Activated CD8-positive, alpha-beta memory T cell treated with anti-CD3 and anti-CD28 coated beads, Interleukin-2, amount 50 U/mL, for 48 hours (primary cell): ENCODE results near the gene SLC7A6.

Experiments used
- DNase-seq: peaks from one replicate; pipeline ENCODE4 v3.0.0-alpha.2; 2020

Gene SLC7A6

DNA sequence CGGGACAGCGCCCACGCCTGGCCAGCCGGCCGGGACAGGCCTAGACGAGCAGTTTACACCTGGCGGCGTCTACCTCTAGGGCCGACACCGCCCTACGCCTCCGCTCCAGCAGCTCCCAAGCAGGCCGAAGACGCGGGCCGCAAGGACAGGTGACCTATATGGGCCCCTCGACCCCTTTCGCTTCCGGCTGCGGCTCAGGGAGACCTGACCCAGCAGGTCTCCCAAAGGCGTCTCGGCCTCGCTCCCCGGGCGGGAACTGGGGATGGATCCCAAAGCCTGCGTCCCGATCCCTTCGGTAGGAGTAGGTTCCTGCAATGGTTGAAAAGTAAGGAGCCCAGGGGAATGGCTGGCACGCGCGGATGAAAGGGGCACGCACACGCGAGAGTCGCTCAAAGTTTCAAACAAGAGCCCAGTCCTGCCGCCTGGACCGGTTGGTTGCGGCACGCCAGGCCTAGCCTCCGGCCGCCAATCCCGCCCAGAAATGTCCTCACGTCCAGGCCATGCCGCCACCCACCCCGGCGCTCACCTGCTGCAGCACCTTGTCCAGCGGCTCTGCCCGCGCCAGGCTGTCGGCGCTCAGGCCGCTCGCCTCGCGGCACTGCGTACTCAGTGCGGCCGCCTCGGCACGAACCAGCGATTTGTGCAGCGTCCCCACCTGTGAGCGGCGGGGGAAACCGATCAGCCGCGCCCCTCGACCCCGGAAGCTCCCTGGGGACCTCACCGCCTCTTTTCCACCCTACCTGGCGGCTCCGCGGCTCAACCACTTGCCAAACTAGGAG lies 29.0 kb upstream of the SLC7A6 start:
- DNase-seq: no peak

DNA sequence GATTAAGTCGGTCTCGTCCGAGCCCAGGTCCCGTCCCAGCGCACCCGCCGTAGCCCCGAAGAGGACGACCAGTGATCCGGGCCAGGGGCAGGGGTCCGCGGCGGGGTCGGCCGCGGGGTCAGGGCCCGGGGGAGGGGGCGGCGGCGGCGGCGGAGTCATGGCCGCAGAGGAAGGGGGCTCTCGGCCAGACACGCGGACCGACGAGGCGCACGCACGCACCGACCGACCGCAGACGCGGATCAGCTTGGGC lies 28.5 kb upstream of the SLC7A6 start, which contains the start of gene ESRP2:
Gene ESRP2, minus strand, starts transcription at position 241 of the 250 bp plus-strand sequence. Its CDS starts 82 bp downstream, at position 159.
- DNase-seq: no peak

DNA sequence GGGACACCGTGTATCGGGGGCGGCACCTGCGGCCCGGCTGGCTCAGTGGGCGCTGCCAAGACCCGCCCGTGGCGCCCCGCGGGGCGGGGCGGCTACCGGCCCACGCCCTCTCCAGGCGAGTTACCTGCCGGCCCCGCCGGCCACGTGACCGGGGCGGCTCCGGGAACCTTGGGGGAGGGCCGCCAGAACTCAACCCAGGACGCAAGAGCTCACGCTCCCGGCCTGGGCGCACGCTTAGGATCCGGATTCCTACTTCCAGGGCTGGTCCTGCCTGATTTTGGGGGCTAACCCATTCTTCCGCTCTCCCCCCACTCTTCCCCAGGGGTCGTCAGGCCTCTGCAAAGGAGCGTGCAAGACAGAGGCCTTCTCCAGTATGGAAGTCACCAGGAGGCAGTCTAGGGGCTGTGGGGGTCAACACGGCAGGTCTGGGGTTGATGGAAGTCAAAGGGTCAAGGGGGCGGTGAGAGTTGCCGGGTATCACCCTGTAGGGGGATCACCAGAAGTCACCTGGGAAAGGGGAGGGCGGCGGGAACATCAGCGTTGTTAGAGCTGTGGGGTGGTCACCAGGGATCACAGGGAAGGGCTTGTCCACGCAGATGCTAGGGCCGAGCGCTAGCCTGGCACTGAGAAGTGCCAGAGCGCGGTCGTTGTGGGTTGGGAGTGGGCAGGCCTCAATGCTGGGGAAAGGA lies 28.0 kb upstream of the SLC7A6 start:
- DNase-seq: peak; percentile 71

DNA sequence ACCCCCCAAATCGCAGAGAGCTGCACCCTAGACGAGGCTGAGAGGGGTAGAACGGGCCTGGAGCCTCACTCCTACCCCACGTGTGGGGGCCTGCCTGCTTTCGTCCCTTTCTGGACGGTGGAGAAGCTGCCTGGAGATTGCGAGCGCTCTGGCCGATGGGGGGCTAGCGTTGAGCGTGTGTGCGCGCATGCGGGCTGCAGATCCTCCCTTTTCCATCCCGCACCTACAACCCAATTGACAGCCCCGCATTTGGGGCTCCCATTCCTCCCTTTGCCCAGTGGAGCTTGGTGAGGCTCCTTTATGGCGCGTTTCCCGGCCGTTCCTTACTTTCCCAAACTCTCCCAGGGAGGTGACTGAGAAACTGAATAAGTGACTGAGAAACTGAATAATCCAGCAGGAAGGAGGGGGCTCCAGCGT lies 27.5 kb upstream of the SLC7A6 start:
- DNase-seq: no peak

DNA sequence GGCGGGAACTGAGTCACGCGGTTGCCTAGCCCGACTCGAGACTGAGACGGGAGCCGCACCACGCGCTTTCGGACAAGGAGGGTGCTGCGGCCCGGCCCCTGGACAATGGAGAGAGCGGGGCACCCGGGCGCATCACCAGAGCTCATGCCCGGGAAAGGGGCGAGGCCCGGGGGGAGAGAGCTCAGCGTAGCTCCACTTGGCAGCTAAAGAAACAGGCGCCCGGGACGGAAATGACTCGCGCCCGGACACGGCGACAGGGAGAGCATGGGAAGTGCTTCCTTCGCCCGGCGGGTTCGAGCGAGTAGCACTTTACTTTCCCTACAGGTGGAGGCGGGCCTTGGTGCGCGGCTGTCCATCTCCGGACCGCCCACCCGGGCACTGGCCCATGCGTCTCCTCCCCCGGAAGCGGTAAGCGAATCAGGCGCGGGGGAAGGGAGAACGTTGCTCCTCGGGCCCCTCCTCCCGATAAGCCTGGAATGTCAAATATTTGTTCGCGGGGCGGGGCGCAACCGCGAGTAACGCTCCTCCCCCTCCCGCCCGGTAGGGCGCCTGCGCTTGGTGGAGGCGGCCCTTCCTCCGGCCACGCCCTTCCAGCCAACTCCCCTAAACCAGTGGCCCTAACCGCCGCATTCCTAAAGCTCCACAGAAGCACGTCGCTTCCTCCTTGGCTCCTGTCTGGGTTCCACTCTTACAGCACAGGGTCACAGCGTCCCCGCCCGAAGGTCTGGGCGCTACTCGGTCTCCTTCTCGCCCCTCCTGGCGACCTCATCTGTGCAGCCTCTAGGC lies 26.9 kb upstream of the SLC7A6 start:
- peak; percentile 93 for DNase-seq

DNA sequence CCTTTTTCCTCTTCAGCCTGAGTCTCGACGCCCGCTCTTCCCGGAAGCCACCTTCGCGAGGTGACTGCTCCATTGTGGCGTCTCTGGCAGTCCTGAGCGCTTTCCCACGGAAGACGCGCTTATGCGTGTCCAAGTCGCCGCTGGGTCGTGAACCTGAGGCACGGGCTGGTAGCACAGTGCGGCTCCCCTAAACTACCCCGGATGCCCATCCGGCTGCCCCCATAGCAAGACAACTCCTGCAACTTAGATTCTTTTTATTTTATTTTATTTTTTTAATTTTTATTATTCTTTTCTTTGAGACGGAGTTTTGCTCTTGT lies 26.3 kb upstream of the SLC7A6 start:
- DNase-seq: no peak

DNA sequence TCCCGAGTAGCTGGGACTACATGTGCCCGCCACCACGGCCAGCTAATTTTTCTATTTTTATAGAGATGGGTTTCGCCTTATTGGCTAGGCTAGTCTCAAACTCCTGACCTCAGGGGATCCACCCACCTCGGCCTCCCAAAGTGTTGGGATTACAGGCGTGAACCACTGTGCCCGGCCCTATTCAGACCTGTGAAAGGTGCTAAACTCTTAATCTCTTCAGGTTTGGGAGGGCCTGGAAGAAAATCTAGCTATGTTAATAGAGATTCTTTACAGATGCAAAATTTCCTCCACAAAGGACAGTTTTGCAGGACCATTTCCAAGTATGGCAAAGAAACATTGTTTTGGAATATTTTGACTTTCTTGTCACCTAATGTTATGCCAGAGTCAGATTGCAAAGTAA lies 22.2 kb upstream of the SLC7A6 start:
- no peak for DNase-seq

DNA sequence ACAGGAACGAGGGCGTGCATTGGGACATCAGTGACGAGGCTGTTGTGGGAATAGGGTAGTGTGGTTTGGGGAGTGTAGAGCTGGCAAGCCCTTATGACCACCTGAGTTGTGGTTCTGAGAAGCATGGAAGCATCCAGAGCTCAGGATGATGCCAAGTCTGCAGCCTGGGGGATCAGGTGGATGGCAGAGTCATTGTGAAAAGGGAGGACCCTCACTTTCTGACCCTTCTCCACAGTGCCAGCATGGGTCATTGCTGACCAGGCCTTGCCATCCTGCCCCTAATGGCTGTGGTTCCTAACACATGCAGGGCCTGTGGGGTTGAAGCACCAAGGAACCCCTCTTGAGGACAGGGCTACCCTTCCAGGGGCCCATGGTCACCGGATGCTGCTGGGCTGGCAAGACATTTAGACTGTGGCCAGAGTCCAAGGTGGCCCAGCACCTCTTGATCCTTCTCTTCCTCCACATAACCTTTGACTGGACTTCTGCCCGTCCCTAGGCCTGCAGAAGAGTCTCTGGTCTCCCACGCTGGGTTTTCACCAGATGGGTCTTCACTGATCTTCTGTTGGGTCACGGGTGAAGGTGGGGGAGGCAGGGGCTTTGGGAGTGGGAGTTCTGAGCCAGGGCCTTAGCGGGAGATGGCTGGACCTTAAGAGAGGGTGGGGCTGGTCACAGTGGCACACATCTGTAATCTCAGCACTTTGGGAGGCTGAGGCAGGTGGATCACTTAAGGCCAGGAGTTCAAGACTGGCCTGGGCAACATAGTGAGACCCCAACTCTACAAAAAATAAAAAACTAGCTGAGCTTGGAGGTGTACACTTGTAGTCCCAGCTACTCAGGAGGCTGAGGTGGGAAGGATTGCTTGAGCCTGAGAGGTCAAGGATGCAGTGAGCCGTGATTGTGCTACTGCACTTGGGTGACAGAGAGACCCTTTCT lies 21.1 kb upstream of the SLC7A6 start:
- no peak for DNase-seq

DNA sequence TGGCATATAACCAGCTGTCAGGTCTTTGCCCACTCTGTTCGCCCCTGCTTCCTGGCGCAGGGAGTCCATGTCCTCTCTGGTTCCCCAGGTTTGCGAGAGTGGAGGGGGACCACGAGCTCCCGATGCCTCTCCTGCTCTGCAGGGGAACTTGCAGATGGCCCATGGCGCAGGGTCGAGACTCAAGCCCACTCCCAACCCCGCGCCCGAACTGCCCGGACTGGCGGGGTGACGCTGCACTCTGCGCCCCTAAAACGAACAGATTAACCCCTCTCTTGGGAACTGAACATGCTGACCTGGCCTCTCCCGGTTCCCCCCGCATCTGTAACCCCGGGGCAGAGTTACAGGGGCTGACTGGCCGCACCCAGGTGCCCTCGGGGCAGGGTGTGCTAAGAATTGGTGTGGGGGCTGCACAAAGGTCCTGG lies 19.8 kb upstream of the SLC7A6 start:
- DNase-seq: no peak

DNA sequence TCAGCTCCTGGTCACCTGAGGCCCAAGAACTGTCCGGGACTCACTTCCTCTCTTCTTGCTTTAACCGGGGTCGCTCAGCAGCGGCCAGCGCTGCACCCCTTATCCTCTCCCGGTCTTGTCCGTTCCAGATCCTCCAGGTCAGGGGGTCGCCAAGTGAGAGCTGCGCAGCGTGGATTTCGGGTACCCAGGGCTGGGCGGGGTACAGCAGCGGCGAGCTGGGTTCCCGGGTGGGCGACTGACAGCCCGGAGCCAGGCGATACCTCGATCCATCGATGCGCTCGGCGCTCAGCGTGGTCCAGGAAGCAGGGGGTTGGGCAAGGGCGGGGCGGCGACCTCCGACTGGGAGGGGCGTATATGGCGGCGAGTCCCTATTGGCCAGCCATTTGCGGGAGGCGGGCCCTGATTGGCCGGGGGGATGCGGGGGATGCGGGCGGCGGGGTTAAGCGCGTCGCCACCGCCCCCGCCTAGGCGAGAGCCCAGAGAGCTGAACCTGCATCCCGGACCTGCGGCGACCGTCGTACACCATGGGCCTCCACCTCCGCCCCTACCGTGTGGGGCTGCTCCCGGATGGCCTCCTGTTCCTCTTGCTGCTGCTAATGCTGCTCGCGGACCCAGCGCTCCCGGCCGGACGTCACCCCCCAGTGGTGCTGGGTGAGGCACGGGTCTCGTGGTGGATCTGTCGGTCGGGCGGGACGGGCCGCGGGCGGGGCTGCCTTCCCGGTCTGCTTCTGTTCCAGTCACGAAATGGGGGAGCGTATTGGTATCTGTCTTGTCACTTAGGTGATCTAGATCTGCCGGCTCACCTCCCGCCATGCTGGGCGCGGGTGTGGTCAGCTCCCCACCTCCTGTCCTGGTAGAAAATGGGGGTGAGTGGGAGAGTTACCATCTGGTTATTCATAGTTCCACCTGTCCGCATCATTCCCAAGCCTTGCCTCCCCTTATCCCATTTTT lies 19.1 kb upstream of the SLC7A6 start, which contains the start of gene PLA2G15:
Gene PLA2G15, plus strand, starts transcription at position 471 of the 951 bp plus-strand sequence. Its CDS starts 54 bp downstream, at position 525.
- peak; percentile 97 for DNase-seq

DNA sequence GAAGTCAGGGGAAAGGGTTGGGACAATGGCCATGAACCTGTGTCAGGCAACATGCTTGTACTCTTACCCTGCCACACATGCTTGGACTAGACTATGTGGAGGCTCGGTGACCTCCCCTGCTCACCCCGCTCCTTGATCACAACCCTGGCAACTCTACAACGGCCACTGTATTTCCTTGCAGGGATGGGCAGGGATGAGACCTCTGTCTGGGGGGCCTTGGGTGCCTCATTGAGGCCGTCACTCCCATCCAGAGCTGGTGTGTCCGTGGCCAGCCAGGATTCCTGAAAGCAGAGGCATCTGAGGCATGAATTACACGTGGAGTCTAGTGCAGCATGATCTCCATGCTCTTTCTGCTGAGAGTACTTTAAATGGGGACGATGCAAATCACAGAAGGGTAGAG lies 18.2 kb upstream of the SLC7A6 start:
- DNase-seq: no peak

DNA sequence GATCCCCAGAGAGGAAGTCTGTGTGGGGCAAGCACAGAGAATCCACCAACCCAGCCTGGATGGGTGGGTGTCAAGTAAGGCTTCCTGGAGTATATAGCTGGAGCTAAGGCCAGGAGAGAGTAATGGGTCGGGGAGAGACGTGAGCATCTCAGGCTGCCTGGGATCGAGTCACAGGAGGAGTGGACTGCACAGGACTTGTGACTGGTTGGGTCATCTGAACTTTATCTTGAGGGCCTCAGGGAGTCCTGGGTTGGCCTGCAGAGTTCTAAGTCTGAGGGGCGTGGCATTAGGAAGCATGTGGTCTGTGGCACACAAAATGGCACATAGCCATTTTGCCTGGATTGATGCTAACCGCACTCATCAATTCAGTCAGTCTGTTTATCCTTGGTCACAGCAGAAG lies 17.7 kb upstream of the SLC7A6 start:
- DNase-seq: no peak

DNA sequence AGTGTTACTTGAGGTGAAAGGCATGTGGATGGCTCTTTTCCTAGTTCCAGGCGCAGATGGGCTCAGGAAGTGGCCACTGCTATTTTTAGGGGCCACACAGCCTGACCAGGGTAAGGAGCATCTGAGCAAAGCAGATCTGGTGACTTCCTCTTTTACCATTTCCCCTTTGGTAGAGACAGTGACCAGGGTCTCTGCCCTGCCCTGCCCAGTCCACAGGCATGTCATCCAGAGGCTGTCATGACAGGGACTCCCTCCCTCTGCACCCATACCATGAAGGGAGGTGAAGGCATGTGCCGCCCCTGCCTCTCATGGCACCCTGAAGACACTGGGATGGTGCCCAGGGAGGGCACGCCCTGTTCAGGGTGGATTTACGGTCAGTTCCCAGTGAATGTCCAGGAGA lies 16.9 kb upstream of the SLC7A6 start:
- no peak for DNase-seq

DNA sequence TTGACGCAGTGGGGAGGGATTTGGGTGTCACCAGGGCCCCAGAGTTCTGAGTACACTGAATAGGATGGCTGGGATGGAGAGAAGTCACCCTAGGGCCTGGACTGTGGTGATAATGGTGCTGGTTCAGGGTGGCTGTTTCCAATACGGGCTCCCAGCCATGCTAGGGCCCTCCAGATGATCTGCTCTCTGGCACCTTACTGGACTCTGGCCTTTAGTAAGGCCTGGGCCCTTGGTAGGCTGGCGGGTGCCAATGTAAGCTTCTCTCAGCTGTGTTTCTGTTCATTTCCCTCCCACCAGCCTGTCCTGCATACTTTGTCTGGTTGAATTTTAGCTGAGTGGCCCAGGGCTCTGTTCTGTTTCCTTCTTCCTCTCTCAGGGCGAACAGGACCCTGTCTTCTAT lies 16.4 kb upstream of the SLC7A6 start:
- no peak for DNase-seq

DNA sequence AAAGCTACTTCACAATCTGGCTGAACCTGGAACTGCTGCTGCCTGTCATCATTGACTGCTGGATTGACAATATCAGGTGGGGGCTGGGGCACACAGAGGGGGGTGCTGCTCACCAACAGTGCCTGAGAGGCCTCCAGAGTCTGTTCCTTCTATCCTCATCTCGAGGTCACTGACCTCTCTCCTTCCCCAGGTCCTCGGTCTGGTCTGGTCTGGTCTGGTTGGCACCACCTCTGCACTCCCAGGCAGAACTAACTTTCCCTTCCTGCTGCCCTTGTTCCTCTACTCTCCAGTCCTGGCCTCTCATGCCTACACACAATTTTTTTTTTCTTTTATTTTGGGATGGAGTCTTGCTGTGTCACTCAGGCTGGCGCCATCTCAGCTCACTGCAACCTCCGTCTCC lies 15.0 kb upstream of the SLC7A6 start:
- no peak for DNase-seq

DNA sequence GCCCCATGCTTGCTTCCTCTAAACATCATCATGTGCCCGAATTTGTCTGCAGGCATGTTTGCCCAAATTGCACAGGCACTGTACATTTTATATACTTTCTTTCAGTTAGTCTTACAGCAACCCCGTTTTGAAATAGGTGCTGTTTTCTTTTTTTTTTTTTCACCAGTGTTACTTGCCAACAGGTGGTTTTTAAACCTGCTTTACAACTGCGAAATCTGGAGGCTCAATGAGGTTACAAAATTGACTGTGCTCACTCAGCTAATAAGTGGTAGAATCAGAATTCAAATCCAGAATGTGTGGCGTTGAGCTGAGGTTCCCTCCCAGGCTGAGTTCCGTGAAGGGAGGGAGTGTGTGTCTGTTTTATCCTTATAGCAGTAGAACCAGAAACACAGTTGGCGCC lies 13.4 kb upstream of the SLC7A6 start:
- no peak for DNase-seq

DNA sequence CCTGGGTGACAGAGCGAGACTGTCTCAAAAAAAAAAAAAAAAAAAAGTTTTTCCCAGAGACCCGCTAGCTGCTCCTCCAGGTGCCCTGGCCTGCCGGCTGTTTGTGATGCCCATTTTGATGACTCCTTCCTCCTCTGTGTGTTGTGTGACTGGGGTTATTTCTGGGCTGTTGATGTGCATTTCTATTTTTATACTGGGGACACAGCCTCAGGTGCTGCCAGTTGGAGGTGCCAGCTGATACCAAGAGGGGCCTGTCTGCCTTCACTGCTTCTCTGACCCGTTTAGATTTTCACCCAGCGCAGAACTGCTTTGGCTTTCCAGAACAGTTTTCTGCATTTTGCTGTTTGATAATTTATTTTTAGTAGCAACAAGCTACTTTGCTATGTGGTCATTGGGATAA lies 12.5 kb upstream of the SLC7A6 start:
- DNase-seq: no peak

DNA sequence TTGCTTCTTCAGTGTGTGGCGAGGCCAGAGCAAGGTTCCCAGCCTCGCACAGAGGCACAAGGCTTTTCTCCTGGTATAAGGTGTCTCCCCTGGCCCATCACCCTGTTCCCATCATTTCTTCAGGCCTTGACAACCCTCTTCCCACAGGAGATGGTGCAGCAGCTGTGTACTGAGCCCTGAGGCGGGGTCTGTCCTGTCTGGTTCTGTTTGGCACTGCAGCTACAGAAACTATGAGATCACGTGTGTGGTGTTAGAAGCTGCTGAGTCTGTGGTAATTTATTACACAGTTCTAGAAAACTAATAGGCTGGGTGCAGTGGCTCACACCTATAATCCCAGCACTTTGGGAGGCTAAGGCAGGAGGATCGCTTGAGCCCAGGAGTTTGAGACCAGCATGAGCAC lies 11.9 kb upstream of the SLC7A6 start:
- no peak for DNase-seq

DNA sequence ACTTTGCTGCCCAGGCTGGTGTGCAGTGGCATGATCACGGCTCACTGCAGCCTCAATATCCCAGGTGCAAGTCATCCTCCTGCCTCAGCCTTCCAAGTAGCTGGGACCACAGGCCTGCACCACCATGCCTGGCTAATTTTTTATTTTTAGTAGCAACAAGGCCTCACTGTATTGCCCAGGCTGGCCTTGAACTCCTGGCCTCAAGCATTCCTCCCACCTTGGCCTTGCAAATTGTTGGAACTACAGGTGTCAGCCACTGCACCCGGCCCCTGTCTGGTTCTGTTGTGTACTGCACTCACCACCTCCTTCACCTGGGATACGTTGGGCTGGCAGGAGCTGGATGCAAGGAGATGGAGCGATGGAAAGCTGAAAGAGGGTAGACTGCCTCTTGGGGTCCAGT lies 10.6 kb upstream of the SLC7A6 start:
- no peak for DNase-seq

DNA sequence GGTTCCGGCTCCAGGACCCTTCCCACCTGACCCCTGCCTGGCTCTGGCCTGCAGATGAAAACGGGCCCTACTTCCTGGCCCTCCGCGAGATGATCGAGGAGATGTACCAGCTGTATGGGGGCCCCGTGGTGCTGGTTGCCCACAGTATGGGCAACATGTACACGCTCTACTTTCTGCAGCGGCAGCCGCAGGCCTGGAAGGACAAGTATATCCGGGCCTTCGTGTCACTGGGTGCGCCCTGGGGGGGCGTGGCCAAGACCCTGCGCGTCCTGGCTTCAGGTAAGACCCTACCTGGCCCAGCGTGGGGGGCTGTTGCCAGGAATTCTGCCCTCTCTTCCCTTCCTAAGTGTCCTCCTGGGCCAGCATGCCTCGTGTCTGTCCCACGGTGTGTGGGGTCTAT lies 8.6 kb upstream of the SLC7A6 start:
- DNase-seq: no peak

DNA sequence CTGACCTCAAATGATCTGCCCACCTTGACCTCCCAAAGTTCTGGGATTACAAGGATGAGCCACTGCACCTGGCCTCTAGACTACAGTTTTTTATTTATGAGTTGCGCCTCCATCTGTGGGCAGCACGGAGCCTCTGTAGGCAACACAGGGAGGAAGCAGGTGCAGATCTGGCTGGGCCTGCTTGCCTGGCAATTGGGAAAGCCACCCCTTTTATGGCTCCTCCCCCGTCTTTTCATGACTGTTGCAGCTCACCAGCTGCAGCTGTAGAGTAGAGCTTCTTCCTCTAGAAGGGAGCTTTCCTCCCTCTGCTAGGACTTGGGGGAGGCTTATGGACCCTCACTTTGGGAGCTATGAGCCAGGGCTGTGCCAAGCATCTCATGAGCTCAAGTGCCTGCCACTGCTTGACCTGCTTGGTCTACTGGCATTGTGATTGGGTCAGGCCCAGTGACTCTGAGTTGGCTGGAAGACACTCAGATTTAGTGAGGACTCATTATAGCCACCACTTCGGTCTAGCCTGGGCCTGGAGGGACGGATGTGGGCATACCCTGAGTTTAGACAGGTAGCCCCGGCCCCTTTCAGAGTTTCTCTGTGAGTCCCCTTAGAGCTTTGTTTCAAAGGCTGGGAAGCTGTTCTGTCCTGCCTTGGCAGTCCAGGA lies 6.9 kb upstream of the SLC7A6 start:
- no peak for DNase-seq
